Endodermal cell (in vitro differentiated cells): ENCODE measurements around the gene ZNF783. TPM values are rescaled to one million over a fixed set of nuclear protein-coding genes. Genes with fewer than 3 reads are reported as not detected.
A peak's percentile ranks its signal among the peaks of the same experiment; 100 is the strongest.
"Not testable (repeated sequence)": the region's sequence is repeated elsewhere in the genome, so short reads cannot be mapped to it uniquely, and the experiment has no call there.

Experiments used
- DNase-seq: peaks from one replicate; pipeline ENCODE4 v3.0.0-alpha.2; 2017
- H3K27ac ChIP-seq: 2 replicates; pipeline ENCODE4 v1.5.1; 2013; ENCODE audit warnings: mild to moderate bottlenecking, low read depth, low read length, moderate library complexity
- H3K27me3 ChIP-seq: 2 replicates; pipeline ENCODE4 v1.6.1; 2013; ENCODE audit warnings: mild to moderate bottlenecking, low read length, moderate library complexity; ENCODE audit not compliant: insufficient read depth, control insufficient read depth, poor library complexity, severe bottlenecking
- H3K36me3 ChIP-seq: 2 replicates; pipeline ENCODE4 v1.7.0; 2013; ENCODE audit warnings: mild to moderate bottlenecking, low read length, moderate library complexity; ENCODE audit not compliant: control insufficient read depth, insufficient read depth
- H3K4me1 ChIP-seq: one replicate; pipeline ENCODE4 v1.7.0; 2013; ENCODE audit warnings: low read length; ENCODE audit not compliant: control insufficient read depth, insufficient read depth
- H3K4me3 ChIP-seq: 2 replicates; pipeline ENCODE4 v1.5.1; 2013; ENCODE audit warnings: mild to moderate bottlenecking, low read length, moderate library complexity
- H3K9ac ChIP-seq: 2 replicates; pipeline ENCODE4 v1.6.1; 2013; ENCODE audit warnings: mild to moderate bottlenecking, low read length, moderate library complexity; ENCODE audit not compliant: poor library complexity, severe bottlenecking; ENCODE audit errors: extremely low read depth
- H3K9me3 ChIP-seq: 2 replicates; pipeline ENCODE4 v1.6.1; 2013; ENCODE audit warnings: mild to moderate bottlenecking, low read length, moderate library complexity; ENCODE audit not compliant: control insufficient read depth
- H3K27ac Mint-ChIP-seq: 2 replicates; pipeline ENCODE4 v1.8.0; 2020; ENCODE audit warnings: mixed read lengths
- H3K27me3 Mint-ChIP-seq: 2 replicates; pipeline ENCODE4 v1.8.0; 2021; ENCODE audit warnings: mild to moderate bottlenecking, mixed read lengths; ENCODE audit not compliant: insufficient read depth
- H3K36me3 Mint-ChIP-seq: 2 replicates; pipeline ENCODE4 v1.8.0; 2020; ENCODE audit warnings: low read depth, mixed read lengths
- H3K4me1 Mint-ChIP-seq: 2 replicates; pipeline ENCODE4 v1.8.0; 2020; ENCODE audit warnings: mixed read lengths
- H3K4me3 Mint-ChIP-seq: 2 replicates; pipeline ENCODE4 v1.8.0; 2020; ENCODE audit warnings: mild to moderate bottlenecking, moderate library complexity, mixed read lengths
- H3K9me3 Mint-ChIP-seq: 2 replicates; pipeline ENCODE4 v1.8.0; 2020; ENCODE audit warnings: mild to moderate bottlenecking, mixed read lengths
- CTCF ChIP-seq: fragments of 200-600 bp; sonication (generic); conservative IDR thresholded peaks from 2 replicates; pipeline ENCODE4 v1.5.0; 2021; ENCODE audit warnings: antibody characterized with exemption, mild to moderate bottlenecking
- WGBS, 2 experiments: methylation state at CpG; one replicate each; pipeline versions ENCODE4 v1.1.5 to v1.1.7; 2013; ENCODE audit warnings: missing lambda C conversion rate in 2 of 2, mixed read lengths in 1 of 2; ENCODE audit not compliant: insufficient coverage in 1 of 2, insufficient read length in 1 of 2; 5-methylcytosine and 5-hydroxymethylcytosine counted together
- total RNA-seq, 2 donors: library from RNA; stranded (reverse); fragmentation: NEBNext Ultra II Directional in 1 of 2; extraction: Animal tissue kit (Norgen Biotek cat#: 25700) in 1 of 2; gene quantifications; 2 replicates in 1 of 2; 3 replicates in 1 of 2; pipeline ENCODE4 v1.2.1, GENCODE V29; 2021

The ZNF783 gene
- total RNA-seq, 2 donors from 2014 or later, result 12.1 to 13.2 TPM

DNA sequence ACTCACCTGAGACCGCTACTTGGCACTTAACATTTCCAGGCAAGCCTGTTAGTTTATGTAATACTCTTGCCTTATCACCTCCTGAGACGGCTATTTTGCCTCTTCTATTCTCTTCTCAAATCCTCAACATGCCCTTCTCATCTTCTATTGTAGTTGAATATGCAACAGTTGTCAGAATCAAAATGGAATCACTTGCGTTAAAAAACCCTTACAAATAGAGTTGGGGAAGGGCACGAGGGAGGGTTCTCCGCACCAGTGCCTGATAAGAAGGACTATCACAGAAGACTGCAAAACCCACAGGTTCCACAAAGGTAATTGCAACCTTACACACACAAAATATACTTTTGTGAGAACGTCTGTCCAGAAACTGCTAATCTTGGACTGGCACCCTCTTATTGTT, 57.4 kb downstream of the ZNF783 start:
- peaks cover 14% of the 10 kb centered on the region for H3K4me1 Mint-ChIP-seq
- no peak overlapping the region for H3K4me3 ChIP-seq
- TF ChIP-seq CTCF, result no peak

GRCh38 chr7:149320313-149321124, 58.5 kb downstream of the ZNF783 start:
- no peak for DNase-seq
- Histone ChIP-seq H3K27me3 (no peaks in the 10 kb centered on the region), H3K9me3 (peaks cover 7% of the 10 kb centered on the region), H3K4me1 (no peaks in the 10 kb centered on the region), H3K36me3 (no peaks in the 10 kb centered on the region), H3K27ac (no peak overlapping the region), H3K9ac (no peak overlapping the region), H3K4me3 (no peak overlapping the region)
- peak overlapping the region; percentile 38 for H3K4me3 Mint-ChIP-seq
- no peaks in the 10 kb centered on the region for H3K36me3 Mint-ChIP-seq
- peaks cover 4% of the 10 kb centered on the region for H3K27me3 Mint-ChIP-seq
- 86 to 88% methylated on average over 3 to 11 of the region's 13 CpGs for WGBS, 2 experiments
- H3K27ac Mint-ChIP-seq, result peak overlapping the region; percentile 59
- no peak for TF ChIP-seq CTCF
- H3K9me3 Mint-ChIP-seq, result peaks cover 13% of the 10 kb centered on the region
- peaks cover 14% of the 10 kb centered on the region for H3K4me1 Mint-ChIP-seq

More for the DNA sequence above, 57.4 kb downstream of the ZNF783 start:
- Mint-ChIP-seq H3K27ac (no peak overlapping the region), H3K27me3 (peaks cover 8% of the 10 kb centered on the region), H3K9me3 (peaks cover 6% of the 10 kb centered on the region), H3K36me3 (no peaks in the 10 kb centered on the region), H3K4me3 (no peak overlapping the region)
- Histone ChIP-seq H3K36me3 (no peaks in the 10 kb centered on the region), H3K9me3 (peaks cover 2% of the 10 kb centered on the region), H3K4me1 (no peaks in the 10 kb centered on the region), H3K27me3 (no peaks in the 10 kb centered on the region), H3K27ac (no peak overlapping the region), H3K9ac (no peak overlapping the region)
- DNase-seq, result no peak
- WGBS, 2 experiments, result 86 to 89% methylated on average over 5 to 6 of the region's 6 CpGs

DNA sequence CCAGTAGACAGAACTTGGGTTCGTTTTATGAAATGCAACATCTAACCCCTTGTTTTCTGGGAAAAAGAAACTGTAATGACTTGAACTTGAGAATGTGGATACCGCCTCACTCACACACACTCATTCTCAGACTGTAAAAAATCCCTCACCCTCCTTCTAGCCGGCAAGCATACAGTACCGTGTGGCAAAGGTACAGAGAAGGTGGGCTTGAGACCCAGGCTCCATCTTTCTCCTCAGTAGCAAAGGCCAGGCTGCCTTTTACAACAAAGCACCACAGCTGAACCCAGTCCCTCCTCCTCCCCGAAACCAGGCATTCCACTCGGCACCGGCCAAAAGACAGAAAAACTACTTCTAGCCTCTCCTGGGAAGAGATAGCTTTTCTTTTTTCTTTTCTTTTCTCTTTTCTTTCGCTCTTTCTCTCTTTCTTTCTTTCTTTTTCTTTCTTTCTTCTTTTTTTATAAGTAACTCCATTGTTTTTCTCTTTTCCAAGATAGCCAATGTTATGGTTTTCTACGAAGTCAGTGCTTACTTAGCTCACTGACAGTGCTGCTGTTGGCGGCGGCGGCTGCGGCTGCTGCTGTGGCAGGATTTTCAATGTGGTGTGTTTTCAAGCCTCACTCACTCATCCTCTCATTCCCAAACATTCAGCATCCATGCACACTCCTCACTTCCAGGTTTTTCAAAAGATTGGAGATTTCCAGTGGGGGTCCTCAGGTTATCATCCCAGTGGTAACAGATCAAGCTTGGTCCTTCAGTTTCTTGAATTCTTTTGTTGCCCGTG, 59.3 kb downstream of the ZNF783 start:
- WGBS, 2 experiments, result 81 to 85% methylated on average over 4 to 14 of the region's 14 CpGs
- Mint-ChIP-seq H3K4me3 (peak overlapping the region; percentile 38), H3K27ac (peak overlapping the region; percentile 59), H3K4me1 (peaks cover 14% of the 10 kb centered on the region), H3K9me3 (peaks cover 19% of the 10 kb centered on the region)
- H3K27me3 Mint-ChIP-seq, DNase-seq, H3K36me3 ChIP-seq, H3K4me3 ChIP-seq, H3K9ac ChIP-seq, H3K27ac ChIP-seq, H3K4me1 ChIP-seq, H3K36me3 Mint-ChIP-seq, H3K27me3 ChIP-seq: not testable (repeated sequence)
- H3K9me3 ChIP-seq, result peaks cover 14% of the 10 kb centered on the region
